Calu3 (cell line): Measurements from ENCODE around the gene AMBRA1. TPM values are rescaled to one million over a fixed set of nuclear protein-coding genes. Genes with fewer than 3 reads are reported as not detected.
"Not testable (repeated sequence)": the region's sequence is repeated elsewhere in the genome, so short reads cannot be mapped to it uniquely, and the experiment has no call there.

Experiments
- BruUV-seq: library from RNA; stranded (reverse); fragments of 400-500 nt; replicated peaks from 2 replicates; lab custom pipeline; 2021; lab: Mats Ljungman, UMichigan
- CTCF ChIA-PET: fragments of 300-600 bp; sonication (Branson Sonifier 250); formaldehyde crosslinking; loops from one replicate; lab custom pipeline; 2022; ENCODE audit warnings: antibody characterized with exemption; lab: Charles Lee
- DNase-seq: peaks from one replicate; pipeline ENCODE4 v3.0.0; 2022
- H3K27ac Mint-ChIP-seq: one replicate; pipeline ENCODE4 v1.8.0; 2022; ENCODE audit warnings: mixed read lengths; ENCODE audit not compliant: unreplicated experiment
- H3K27me3 Mint-ChIP-seq: one replicate; pipeline ENCODE4 v1.8.0; 2022; ENCODE audit warnings: mixed read lengths; ENCODE audit not compliant: unreplicated experiment
- H3K36me3 Mint-ChIP-seq: one replicate; pipeline ENCODE4 v1.8.0; 2022; ENCODE audit warnings: mild to moderate bottlenecking, moderate library complexity, mixed read lengths; ENCODE audit not compliant: insufficient read depth, unreplicated experiment
- H3K4me1 Mint-ChIP-seq: one replicate; pipeline ENCODE4 v1.8.0; 2022; ENCODE audit warnings: mild to moderate bottlenecking, low read depth, mixed read lengths; ENCODE audit not compliant: unreplicated experiment
- H3K4me3 Mint-ChIP-seq: one replicate; pipeline ENCODE4 v1.8.0; 2022; ENCODE audit warnings: mild to moderate bottlenecking, low read depth, moderate library complexity, mixed read lengths; ENCODE audit not compliant: unreplicated experiment
- H3K9me3 Mint-ChIP-seq: one replicate; pipeline ENCODE4 v1.8.0; 2022; ENCODE audit warnings: low read depth, mixed read lengths; ENCODE audit not compliant: unreplicated experiment
- CTCF ChIP-seq: fragments of 200-600 bp; IDR thresholded peaks from one replicate; pipeline ENCODE4 v1.8.0; 2022; ENCODE audit warnings: antibody characterized with exemption; ENCODE audit not compliant: unreplicated experiment
- intact Hi-C: fragments of 100-400 bp; cut with micrococcal nuclease; formaldehyde crosslinking; loops from one replicate; pipeline ENCODE4 v1.10.0; 2022; ENCODE audit not compliant: unreplicated experiment
- total RNA-seq: library from RNA; stranded (reverse); gene quantifications from 2 replicates; pipeline ENCODE4 v1.2.3, GENCODE V29; 2022

Gene AMBRA1
- total RNA-seq, 1 experiment from 2014 or later: 35.0 TPM

DNA sequence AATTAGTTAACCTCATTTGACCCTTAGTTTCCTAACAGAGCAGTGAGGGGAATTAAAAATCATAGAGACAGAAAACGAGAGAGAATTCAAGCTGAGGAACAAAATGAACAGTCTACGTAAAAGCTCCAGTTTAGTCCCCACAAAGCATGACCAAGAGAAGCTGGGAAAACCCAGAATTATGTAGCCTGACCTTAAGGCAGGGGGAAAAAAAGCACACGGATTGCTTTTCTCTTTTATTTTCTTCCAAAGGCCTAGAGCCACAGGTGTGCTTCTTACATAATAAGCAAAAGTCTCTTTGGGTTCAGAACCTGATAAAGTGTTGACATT, 514 bp upstream of the AMBRA1 start:
- H3K27me3 Mint-ChIP-seq: no peaks in the 10 kb centered on the region
- TF ChIP-seq CTCF: no peak
- H3K4me1 Mint-ChIP-seq: peaks cover 21% of the 10 kb centered on the region
- H3K36me3 Mint-ChIP-seq: peaks cover 30% of the 10 kb centered on the region
- intact Hi-C loops: no loop called here
- BruUV-seq: no TSS peak
- H3K27ac Mint-ChIP-seq: peak overlapping the region; percentile 75
- no peak for DNase-seq
- peak overlapping the region; percentile 89 for H3K4me3 Mint-ChIP-seq
- no peaks in the 10 kb centered on the region for H3K9me3 Mint-ChIP-seq
- CTCF ChIA-PET: interaction anchor here (1.3 kb wide), 1 partner anchor 40 kb away, joined by 6 read pairs; no protein-coding TSS in a partner anchor

GRCh38 chr11:46590740-46591605, 2.9 kb downstream of the AMBRA1 start:
- CTCF ChIA-PET: interaction anchor here (0.6 to 1.6 kb wide), 2 partner anchors 18 to 30 kb away, joined by 4 to 6 read pairs; no protein-coding TSS in a partner anchor
- intact Hi-C loops: loop anchor here (2.0 kb wide), 1 partner anchor 38 kb away; no protein-coding TSS in a partner anchor
- peak overlapping the region; percentile 10 for H3K27ac Mint-ChIP-seq
- TF ChIP-seq CTCF: no peak
- H3K27me3 Mint-ChIP-seq: no peaks in the 10 kb centered on the region
- H3K9me3 Mint-ChIP-seq: no peaks in the 10 kb centered on the region
- TSS peak; percentile 14 for BruUV-seq
- no peak for DNase-seq
- peaks cover 21% of the 10 kb centered on the region for H3K4me1 Mint-ChIP-seq
- H3K4me3 Mint-ChIP-seq: peak overlapping the region; percentile 71
- peaks cover 30% of the 10 kb centered on the region for H3K36me3 Mint-ChIP-seq

DNA sequence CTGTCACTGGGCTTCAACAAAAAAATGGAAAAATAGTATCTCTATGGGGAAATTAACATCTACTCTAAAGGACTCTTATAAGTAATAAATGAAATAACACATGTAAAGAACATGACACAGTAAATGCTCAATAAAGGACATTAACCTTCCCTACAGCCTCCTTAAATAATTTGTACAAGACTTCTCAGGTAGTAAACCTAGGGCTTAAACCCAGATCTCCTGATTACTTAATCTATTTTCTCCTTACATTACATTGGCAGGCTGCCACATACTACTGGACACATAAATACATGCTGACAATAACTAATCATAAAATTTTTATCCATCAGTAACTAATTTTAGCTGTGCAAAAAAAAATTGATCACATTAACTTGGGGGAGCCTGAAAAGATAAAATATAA, 4.9 kb downstream of the AMBRA1 start:
- Mint-ChIP-seq H3K27ac (no peak overlapping the region), H3K27me3 (no peaks in the 10 kb centered on the region), H3K9me3 (no peaks in the 10 kb centered on the region), H3K4me3 (no peak overlapping the region), H3K4me1 (peaks cover 21% of the 10 kb centered on the region), H3K36me3 (peaks cover 26% of the 10 kb centered on the region)
- CTCF ChIA-PET: no interaction called here
- no TSS peak for BruUV-seq
- no peak for TF ChIP-seq CTCF
- intact Hi-C loops: no loop called here
- no peak for DNase-seq

DNA sequence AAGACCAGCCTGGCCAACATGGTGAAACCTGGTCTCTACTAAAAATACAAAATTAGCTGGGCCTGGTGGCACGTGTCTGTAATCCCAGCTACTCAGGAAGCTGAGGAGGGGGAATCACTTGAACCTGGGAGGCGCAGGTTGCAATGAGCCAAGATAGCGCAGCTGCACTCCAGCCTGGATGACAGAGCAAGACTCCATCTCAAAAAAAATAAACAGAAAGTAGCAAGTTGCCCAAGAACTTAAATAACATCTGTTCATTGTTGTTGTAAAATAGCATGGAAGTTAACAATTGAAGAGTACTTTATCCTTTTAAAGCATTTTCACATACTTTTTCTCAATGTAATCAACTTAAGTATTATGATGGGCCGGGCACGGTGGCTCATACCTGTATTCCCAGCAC, 5.7 kb downstream of the AMBRA1 start:
- DNase-seq: no peak
- Mint-ChIP-seq H3K36me3 (peaks cover 18% of the 10 kb centered on the region), H3K27ac (no peak overlapping the region), H3K27me3 (no peaks in the 10 kb centered on the region), H3K9me3 (no peaks in the 10 kb centered on the region), H3K4me1 (peaks cover 21% of the 10 kb centered on the region), H3K4me3 (no peak overlapping the region)
- no peak for TF ChIP-seq CTCF
- no TSS peak for BruUV-seq
- intact Hi-C loops: no loop called here
- CTCF ChIA-PET: no interaction called here

DNA sequence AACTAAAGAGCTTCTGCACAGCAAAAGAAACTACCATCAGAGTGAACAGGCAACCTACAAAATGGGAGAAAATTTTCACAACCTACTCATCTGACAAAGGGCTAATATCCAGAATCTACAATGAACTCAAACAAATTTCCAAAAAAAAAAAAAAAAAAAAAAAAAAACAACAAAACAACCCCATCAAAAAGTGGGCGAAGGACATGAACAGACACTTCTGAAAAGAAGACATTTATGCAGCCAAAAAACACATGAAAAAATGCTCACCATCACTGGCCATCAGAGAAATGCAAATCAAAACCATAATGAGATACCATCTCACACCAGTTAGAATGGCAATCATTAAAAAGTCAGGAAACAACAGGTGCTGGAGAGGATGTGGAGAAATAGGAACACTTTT, 10.3 kb downstream of the AMBRA1 start:
- H3K27me3 Mint-ChIP-seq, intact Hi-C loops, BruUV-seq, H3K36me3 Mint-ChIP-seq, H3K27ac Mint-ChIP-seq, DNase-seq, CTCF ChIA-PET, H3K9me3 Mint-ChIP-seq, H3K4me3 Mint-ChIP-seq: not testable (repeated sequence)
- H3K4me1 Mint-ChIP-seq: peaks cover 34% of the 10 kb centered on the region
